IMR-90 (cell line): ENCODE results near the gene C16orf89.
"Not testable (repeated sequence)": the region's sequence is repeated elsewhere in the genome, so short reads cannot be mapped to it uniquely, and the experiment has no call there.

Experiments used
- CEBPB ChIP-seq: IDR thresholded peaks from 2 replicates; pipeline ENCODE4 v1.6.1; 2012; ENCODE audit warnings: low read depth, low read length, improper control_type of control experiment
- CHD1 ChIP-seq: IDR thresholded peaks from 2 replicates; pipeline ENCODE4 v1.6.1; 2012; ENCODE audit warnings: low read depth, low read length, improper control_type of control experiment
- CTCF ChIP-seq: conservative IDR thresholded peaks from 2 replicates; pipeline ENCODE4 v1.5.1; 2012; ENCODE audit warnings: mild to moderate bottlenecking, low read depth, low read length, improper control_type of control experiment
- MAFK ChIP-seq: IDR thresholded peaks from 2 replicates; pipeline ENCODE4 v1.6.1; 2012; ENCODE audit warnings: low read depth, low read length, improper control_type of control experiment
- POLR2A ChIP-seq: IDR thresholded peaks from 2 replicates; pipeline ENCODE4 v1.6.1; 2012; ENCODE audit warnings: mild to moderate bottlenecking, low read depth, low read length
- RAD21 ChIP-seq: IDR thresholded peaks from 2 replicates; pipeline ENCODE4 v1.6.1; 2012; ENCODE audit warnings: low read length, improper control_type of control experiment
- RCOR1 ChIP-seq: IDR thresholded peaks from 2 replicates; pipeline ENCODE4 v1.6.1; 2012; ENCODE audit warnings: mild to moderate bottlenecking, low read length, improper control_type of control experiment; ENCODE audit not compliant: insufficient replicate concordance
- RFX5 ChIP-seq: IDR thresholded peaks from 2 replicates; pipeline ENCODE4 v1.8.0; 2012; ENCODE audit warnings: low read depth, mild to moderate bottlenecking, low read length, moderate library complexity
- SMC3 ChIP-seq: fragments of 150-350 bp; IDR thresholded peaks from 2 replicates; pipeline ENCODE4 v1.6.1; 2016; ENCODE audit warnings: low read depth, mild to moderate bottlenecking, antibody characterized with exemption, low read length, moderate library complexity
- TF ChIP-seq, protein P1 (sequence below): fragments of 150-350 bp; IDR thresholded peaks from 2 replicates; pipeline ENCODE4 v1.6.1; 2017; ENCODE audit warnings: mild to moderate bottlenecking, antibody characterized with exemption, low read length, low read depth
- TF ChIP-seq, protein P2 (sequence below): fragments of 150-350 bp; IDR thresholded peaks from 2 replicates; pipeline ENCODE4 v1.6.1; 2016; ENCODE audit warnings: low read depth, mild to moderate bottlenecking, low read length, moderate library complexity, borderline replicate concordance

GRCh38 chr16:5097061-5097469, 31.3 kb upstream of the C16orf89 start:
- TF ChIP-seq CTCF, RFX5, CEBPB, POLR2A, MAFK, RAD21, CHD1, SMC3, RCOR1: not testable (repeated sequence)
- TF ChIP-seq, protein P1, sequence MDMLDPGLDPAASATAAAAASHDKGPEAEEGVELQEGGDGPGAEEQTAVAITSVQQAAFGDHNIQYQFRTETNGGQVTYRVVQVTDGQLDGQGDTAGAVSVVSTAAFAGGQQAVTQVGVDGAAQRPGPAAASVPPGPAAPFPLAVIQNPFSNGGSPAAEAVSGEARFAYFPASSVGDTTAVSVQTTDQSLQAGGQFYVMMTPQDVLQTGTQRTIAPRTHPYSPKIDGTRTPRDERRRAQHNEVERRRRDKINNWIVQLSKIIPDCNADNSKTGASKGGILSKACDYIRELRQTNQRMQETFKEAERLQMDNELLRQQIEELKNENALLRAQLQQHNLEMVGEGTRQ = not testable (repeated sequence)
- TF ChIP-seq, protein P2, sequence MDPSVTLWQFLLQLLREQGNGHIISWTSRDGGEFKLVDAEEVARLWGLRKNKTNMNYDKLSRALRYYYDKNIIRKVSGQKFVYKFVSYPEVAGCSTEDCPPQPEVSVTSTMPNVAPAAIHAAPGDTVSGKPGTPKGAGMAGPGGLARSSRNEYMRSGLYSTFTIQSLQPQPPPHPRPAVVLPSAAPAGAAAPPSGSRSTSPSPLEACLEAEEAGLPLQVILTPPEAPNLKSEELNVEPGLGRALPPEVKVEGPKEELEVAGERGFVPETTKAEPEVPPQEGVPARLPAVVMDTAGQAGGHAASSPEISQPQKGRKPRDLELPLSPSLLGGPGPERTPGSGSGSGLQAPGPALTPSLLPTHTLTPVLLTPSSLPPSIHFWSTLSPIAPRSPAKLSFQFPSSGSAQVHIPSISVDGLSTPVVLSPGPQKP = not testable (repeated sequence)
